KMS-11 (cell line): Measurements from ENCODE around the gene BAIAP2L2.

Experiments used
- H2AFZ ChIP-seq: fragments of 200-600 bp; sonication (generic); 2 replicates; pipeline ENCODE4 v1.6.1; 2016; ENCODE audit warnings: antibody characterized with exemption, mixed run types, low read depth
- H3K27ac ChIP-seq: fragments of 200-600 bp; sonication (generic); 2 replicates; pipeline ENCODE4 v1.6.1; 2016; ENCODE audit warnings: mild to moderate bottlenecking, mixed run types
- H3K27me3 ChIP-seq: fragments of 200-600 bp; sonication (generic); 2 replicates; pipeline ENCODE4 v1.6.1; 2017; ENCODE audit warnings: mild to moderate bottlenecking, low read depth, mixed run types, moderate library complexity; ENCODE audit not compliant: insufficient read depth
- H3K36me3 ChIP-seq: fragments of 200-600 bp; sonication (generic); 2 replicates; pipeline ENCODE4 v1.6.1; 2017; ENCODE audit warnings: mild to moderate bottlenecking, mixed run types; ENCODE audit not compliant: insufficient read depth
- H3K4me1 ChIP-seq: fragments of 200-600 bp; sonication (generic); 2 replicates; pipeline ENCODE4 v1.6.1; 2016; ENCODE audit warnings: mild to moderate bottlenecking, low read depth, mixed run types; ENCODE audit not compliant: poor library complexity, severe bottlenecking
- H3K4me2 ChIP-seq: fragments of 200-600 bp; sonication (generic); 2 replicates; pipeline ENCODE4 v1.7.0; 2016; ENCODE audit warnings: mild to moderate bottlenecking, mixed run types
- H3K4me3 ChIP-seq: fragments of 200-600 bp; sonication (generic); IDR thresholded peaks from 2 replicates; pipeline ENCODE4 v1.6.1; 2017; ENCODE audit warnings: low read depth, low read length, mixed read lengths; ENCODE audit not compliant: insufficient read depth
- H3K79me2 ChIP-seq: fragments of 200-600 bp; sonication (generic); 2 replicates; pipeline ENCODE4 v1.6.1; 2016; ENCODE audit warnings: low read depth, mixed run types; ENCODE audit not compliant: insufficient read depth
- H3K9ac ChIP-seq: fragments of 200-600 bp; sonication (generic); 2 replicates; pipeline ENCODE4 v1.6.1; 2016; ENCODE audit warnings: mild to moderate bottlenecking, mixed run types
- H4K20me1 ChIP-seq: fragments of 200-600 bp; sonication (generic); 2 replicates; pipeline ENCODE4 v1.6.1; 2016; ENCODE audit warnings: mild to moderate bottlenecking, mixed run types; ENCODE audit not compliant: insufficient read depth
- CTCF ChIP-seq: fragments of 200-600 bp; sonication (generic); conservative IDR thresholded peaks from 2 replicates; pipeline ENCODE4 v1.6.1; 2017; ENCODE audit warnings: low read depth, mild to moderate bottlenecking, antibody characterized with exemption, low read length, moderate library complexity, mixed read lengths

BAIAP2L2 gene

GRCh38 chr22:38126928-38127668 lies 16.6 kb upstream of the BAIAP2L2 start:
- Histone ChIP-seq H4K20me1 (no peaks in the 10 kb centered on the region), H3K79me2 (no peaks in the 10 kb centered on the region), H3K4me2 (no peak overlapping the region), H3K27ac (no peak overlapping the region), H2AFZ (no peak overlapping the region), H3K9ac (no peak overlapping the region), H3K4me3 (no peak overlapping the region), H3K36me3 (no peaks in the 10 kb centered on the region), H3K27me3 (no peaks in the 10 kb centered on the region), H3K4me1 (peaks cover 17% of the 10 kb centered on the region)
- TF ChIP-seq CTCF = no peak

GRCh38 chr22:38125751-38126201 lies 15.3 kb upstream of the BAIAP2L2 start:
- no peak overlapping the region for H3K27ac ChIP-seq
- no peaks in the 10 kb centered on the region for H3K79me2 ChIP-seq
- no peak overlapping the region for H2AFZ ChIP-seq
- no peaks in the 10 kb centered on the region for H3K27me3 ChIP-seq
- no peaks in the 10 kb centered on the region for H3K36me3 ChIP-seq
- no peaks in the 10 kb centered on the region for H4K20me1 ChIP-seq
- H3K4me3 ChIP-seq = no peak overlapping the region
- peaks cover 9% of the 10 kb centered on the region for H3K4me1 ChIP-seq
- no peak overlapping the region for H3K9ac ChIP-seq
- no peak for TF ChIP-seq CTCF
- no peak overlapping the region for H3K4me2 ChIP-seq

- no peak for TF ChIP-seq CTCF
- Histone ChIP-seq H3K79me2 (no peaks in the 10 kb centered on the region), H3K27me3 (no peaks in the 10 kb centered on the region), H3K36me3 (no peaks in the 10 kb centered on the region), H3K4me2 (no peak overlapping the region), H3K27ac (no peak overlapping the region), H4K20me1 (no peaks in the 10 kb centered on the region), H3K4me1 (peaks cover 9% of the 10 kb centered on the region), H3K9ac (no peak overlapping the region), H3K4me3 (no peak overlapping the region), H2AFZ (no peak overlapping the region)
These were observed 14.6 kb upstream of the BAIAP2L2 start for GRCh38 chr22:38125038-38125610.

- H3K27ac ChIP-seq = no peak overlapping the region
- no peaks in the 10 kb centered on the region for H4K20me1 ChIP-seq
- H2AFZ ChIP-seq = no peak overlapping the region
- H3K79me2 ChIP-seq = no peaks in the 10 kb centered on the region
- no peak overlapping the region for H3K4me2 ChIP-seq
- no peaks in the 10 kb centered on the region for H3K36me3 ChIP-seq
- TF ChIP-seq CTCF = no peak
- no peak overlapping the region for H3K4me3 ChIP-seq
- peaks cover 9% of the 10 kb centered on the region for H3K4me1 ChIP-seq
- no peak overlapping the region for H3K9ac ChIP-seq
- no peaks in the 10 kb centered on the region for H3K27me3 ChIP-seq
These were observed 13.9 kb upstream of the BAIAP2L2 start for GRCh38 chr22:38124236-38124974.
